Retinal pigment epithelial cell (primary cell): ENCODE results near the gene ITGA4.

Experiments
- DNase-seq: peaks from one replicate; pipeline ENCODE4 v3.0.0-alpha.2; 2010; ENCODE audit warnings: low read depth
- H3K4me3 ChIP-seq: 2 replicates; pipeline ENCODE4 v1.5.1; 2011; ENCODE audit warnings: mild to moderate bottlenecking, low read length, control low read depth, moderate library complexity
- TF ChIP-seq, protein P1 (sequence below): conservative IDR thresholded peaks from 2 replicates; pipeline ENCODE4 v1.5.1; 2011; ENCODE audit warnings: low read depth, low read length, control low read depth, inconsistent platforms

The ITGA4 gene

DNA sequence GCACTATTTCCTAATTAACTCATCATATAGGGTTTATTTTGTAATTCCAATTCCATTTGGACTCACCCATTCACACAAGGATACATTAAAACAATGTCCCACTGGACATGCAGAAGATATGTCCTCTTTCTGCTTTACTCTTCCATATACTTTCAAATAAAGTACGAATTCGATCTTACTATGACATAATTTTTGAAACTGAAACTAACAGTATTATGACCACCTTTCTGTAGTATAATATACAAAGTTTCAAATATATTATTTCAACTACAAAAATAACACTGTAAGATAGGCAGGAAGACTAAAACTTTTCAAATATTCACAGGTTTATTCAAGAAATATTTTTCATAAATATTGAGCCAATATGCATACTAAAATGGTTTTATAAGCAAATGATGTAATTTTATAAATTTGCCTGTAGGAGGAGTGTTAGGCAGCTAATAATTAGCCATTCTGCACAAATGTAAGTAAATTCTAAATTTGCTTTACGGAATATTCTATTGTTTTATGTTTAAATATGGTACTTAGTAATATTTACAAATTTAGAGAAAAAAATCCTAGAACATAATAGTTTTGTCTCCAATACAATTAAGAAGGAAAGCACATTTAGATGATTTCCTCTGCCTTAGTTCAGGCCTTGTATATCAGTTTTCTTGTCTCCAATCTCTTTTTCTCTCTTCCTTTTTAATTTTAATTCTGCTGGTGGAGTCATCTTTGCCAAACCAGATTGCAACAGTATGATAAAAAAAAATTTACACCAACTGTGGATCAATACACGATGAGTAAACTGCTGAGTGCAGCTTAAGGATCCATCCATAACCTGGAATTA is 113.9 kb downstream of the ITGA4 start:
- DNase-seq, result no peak
- H3K4me3 ChIP-seq, result no peak overlapping the region
- TF ChIP-seq, protein P1, sequence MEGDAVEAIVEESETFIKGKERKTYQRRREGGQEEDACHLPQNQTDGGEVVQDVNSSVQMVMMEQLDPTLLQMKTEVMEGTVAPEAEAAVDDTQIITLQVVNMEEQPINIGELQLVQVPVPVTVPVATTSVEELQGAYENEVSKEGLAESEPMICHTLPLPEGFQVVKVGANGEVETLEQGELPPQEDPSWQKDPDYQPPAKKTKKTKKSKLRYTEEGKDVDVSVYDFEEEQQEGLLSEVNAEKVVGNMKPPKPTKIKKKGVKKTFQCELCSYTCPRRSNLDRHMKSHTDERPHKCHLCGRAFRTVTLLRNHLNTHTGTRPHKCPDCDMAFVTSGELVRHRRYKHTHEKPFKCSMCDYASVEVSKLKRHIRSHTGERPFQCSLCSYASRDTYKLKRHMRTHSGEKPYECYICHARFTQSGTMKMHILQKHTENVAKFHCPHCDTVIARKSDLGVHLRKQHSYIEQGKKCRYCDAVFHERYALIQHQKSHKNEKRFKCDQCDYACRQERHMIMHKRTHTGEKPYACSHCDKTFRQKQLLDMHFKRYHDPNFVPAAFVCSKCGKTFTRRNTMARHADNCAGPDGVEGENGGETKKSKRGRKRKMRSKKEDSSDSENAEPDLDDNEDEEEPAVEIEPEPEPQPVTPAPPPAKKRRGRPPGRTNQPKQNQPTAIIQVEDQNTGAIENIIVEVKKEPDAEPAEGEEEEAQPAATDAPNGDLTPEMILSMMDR, result peak; percentile 45

DNA sequence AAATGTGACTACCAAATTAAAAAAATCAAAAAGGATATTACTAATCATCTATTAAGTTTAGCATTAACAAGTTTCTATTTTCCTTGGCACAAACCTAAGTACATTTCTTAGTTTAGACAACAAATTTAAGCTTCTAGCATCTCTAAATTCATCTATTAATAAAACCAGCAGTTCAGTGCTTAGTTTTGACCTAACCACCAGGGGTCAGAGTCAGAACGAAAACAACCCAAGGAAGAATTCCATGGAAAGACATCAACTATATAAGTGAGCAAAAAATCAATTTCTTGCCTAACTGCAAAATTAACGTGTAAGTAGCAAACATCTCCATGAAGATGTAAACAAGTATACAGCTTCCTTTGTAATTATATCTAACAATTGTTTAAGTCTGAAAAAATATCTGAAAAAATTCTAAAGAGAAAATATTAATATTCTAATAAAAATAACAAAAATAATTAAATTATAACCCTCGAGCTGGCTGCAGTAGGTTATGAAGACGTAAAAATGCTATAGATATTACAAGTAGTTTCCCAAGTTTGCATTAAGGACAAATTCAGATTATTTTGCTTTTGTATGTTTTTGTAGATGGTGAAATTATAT is 116.1 kb downstream of the ITGA4 start:
- TF ChIP-seq, protein P1, result peak; percentile 63
- no peak overlapping the region for H3K4me3 ChIP-seq
- no peak for DNase-seq

DNA sequence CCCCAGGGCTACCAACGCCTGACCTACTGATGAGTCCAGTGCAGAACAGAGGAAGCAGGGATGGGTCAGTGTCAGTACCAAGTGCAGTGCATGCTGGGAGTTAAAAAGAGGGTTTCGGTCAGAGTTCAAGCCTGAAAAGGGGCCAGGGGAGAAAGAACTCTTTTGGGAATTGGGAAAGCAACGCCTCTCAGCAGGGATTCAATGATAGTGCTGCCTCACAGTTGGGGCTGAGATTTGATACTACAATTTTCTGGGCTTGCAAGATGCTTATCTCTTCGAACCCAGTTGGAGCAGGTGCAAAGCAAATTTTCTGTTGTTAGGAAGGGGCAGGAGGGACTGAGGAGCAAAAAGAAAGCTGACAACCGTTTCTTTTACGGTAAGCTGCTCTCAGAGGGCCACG is 117.1 kb downstream of the ITGA4 start:
- TF ChIP-seq, protein P1, result no peak
- DNase-seq, result no peak
- H3K4me3 ChIP-seq, result no peak overlapping the region

DNA sequence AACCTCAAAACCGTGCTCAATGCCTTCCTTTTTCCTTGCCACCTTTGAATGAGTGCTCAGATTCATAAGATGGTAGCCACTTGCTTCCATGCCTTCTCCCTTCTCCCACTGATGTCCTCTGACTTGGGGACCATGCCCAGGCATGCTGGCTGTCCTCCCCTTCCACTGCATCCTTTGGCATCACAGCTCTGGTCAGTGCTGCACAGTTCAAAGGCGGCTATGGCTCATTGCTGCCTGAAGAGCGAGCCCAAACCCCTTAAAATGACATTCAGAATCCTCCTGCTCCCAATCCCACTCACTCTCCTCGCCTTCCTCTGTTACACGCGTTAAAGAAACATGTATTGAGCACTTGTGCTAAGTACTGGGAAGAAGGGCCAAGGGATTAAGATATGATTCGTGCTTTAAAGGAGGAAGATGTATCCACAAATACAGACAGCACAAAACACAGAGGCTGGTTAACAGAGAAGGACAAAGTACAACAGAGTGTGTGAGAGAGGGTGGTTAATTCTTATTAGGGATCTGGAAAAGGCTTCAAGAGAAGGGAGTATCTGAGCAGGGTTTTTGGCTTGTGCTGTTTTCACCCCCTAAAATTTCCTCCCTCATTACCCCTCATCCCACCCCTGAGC is 118.0 kb downstream of the ITGA4 start:
- H3K4me3 ChIP-seq, result no peak overlapping the region
- TF ChIP-seq, protein P1, result no peak
- no peak for DNase-seq

DNA sequence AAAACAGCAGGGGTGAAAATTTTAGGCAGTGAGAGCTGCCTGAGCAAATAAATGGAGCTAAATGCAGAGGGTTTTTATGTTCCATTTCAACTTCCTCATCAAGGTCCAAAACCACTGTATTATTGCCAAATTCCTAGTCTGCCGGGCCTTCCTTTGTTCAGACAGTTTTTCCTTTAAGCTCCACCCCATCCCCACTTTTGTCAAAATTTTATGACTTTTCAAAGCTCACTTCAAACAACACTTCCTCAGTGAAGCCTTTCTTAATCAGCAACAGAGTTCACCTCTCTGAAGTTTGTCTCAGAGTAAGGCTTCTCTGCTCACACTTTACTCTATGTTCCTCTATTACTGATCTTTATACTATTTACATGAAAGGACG is 118.5 kb downstream of the ITGA4 start:
- DNase-seq, result no peak
- TF ChIP-seq, protein P1, result no peak
- no peak overlapping the region for H3K4me3 ChIP-seq

DNA sequence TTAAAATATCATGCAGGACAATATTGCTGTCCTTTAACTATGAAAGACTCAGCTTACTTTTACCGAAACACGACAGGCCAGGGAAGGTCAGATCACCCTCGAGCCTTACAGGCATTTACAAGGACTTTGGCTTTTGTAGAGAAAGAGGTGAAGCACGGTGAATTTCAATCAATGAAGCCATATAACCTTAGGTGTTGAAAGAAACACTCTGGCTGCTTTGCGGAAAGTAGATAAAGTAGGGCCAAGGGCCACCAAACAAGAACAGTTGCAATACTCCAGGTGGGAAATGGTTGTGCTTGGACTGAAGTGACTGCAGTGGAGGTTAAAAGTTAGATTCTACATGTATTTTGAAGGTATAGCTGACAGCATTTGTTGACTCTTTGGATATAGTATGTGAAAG is 119.2 kb downstream of the ITGA4 start:
- DNase-seq, result no peak
- H3K4me3 ChIP-seq, result no peak overlapping the region
- TF ChIP-seq, protein P1, result no peak

DNA sequence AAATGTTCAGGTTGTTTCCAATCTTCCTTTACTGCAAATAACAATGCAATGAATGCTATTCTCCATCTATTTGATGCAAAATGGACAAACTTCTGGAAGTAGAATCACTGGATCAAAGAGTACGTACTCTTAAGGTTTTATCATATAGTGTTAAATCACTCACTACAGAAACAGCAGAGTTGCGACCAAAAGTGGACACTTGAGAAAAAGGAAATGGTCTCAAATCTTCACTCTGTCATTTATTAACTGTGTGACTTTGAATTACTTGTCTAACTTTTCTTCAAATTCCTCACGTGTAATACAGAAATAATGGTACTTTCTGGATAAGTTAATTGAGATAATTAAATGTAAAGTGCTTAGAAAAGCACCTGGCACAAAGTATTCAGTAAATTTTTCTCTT is 121.6 kb downstream of the ITGA4 start:
- no peak for DNase-seq
- TF ChIP-seq, protein P1, result no peak
- H3K4me3 ChIP-seq, result no peak overlapping the region
